ENCODE measurements around the gene SLC24A3.

DNA sequence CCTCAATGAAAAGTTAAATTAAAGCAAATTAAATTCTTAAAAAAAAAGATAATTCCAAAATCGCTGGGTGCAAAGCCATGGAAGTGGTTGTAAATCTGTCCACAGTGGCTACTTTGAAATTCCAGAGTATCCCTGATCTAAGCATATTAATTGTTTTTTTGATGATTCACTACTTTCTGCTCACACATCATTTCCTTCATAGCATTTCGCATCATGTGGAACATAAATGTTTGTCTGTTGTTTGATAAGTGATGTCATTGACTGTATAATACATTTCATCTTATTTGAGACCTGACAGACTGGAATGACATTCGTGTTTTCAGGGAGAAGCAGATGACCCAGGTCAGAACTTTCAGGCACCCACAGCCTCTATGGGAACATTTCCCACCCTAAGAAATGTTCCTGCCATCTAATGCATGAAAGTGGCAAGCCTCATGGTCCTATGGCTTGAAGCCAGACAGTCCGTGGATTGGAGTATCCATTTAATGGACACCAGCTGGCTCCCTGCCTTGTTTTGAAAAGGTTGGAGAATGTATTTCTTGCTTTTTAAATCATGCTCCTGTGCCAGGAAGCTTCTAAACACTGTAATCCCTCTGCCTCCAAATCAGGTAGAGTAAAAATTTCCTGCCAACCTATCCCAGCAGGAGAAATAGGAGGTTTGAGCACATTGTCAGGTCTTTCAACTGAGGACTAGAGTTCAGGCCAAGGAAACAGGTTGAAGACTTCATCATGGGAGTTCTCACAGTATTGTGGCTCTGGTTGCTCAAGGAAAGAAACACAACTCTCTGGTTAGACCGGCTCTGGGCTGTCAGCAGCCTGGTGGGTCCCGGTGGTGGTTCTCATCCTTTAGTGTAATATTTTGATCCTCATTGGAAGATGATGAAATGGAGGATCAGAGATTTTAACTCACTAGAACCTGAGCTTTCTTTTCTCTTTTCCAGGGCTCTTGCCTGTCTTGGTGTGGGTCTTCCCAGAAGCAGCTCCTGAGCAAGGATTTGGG, 157.9 kb downstream of the SLC24A3 start:
- TF ChIP-seq, protein P1, sequence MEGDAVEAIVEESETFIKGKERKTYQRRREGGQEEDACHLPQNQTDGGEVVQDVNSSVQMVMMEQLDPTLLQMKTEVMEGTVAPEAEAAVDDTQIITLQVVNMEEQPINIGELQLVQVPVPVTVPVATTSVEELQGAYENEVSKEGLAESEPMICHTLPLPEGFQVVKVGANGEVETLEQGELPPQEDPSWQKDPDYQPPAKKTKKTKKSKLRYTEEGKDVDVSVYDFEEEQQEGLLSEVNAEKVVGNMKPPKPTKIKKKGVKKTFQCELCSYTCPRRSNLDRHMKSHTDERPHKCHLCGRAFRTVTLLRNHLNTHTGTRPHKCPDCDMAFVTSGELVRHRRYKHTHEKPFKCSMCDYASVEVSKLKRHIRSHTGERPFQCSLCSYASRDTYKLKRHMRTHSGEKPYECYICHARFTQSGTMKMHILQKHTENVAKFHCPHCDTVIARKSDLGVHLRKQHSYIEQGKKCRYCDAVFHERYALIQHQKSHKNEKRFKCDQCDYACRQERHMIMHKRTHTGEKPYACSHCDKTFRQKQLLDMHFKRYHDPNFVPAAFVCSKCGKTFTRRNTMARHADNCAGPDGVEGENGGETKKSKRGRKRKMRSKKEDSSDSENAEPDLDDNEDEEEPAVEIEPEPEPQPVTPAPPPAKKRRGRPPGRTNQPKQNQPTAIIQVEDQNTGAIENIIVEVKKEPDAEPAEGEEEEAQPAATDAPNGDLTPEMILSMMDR (conservative IDR thresholded peaks at IDR 0.05; ENCODE audit: low read depth, low read length), result no peak
- no peak for TF ChIP-seq EZH2 (IDR thresholded peaks at IDR 0.05; ENCODE audit: borderline replicate concordance, low read depth, low read length, poor library complexity, severe bottlenecking)
